GM12872 (cell line): ENCODE data around the gene NONO.

Source experiments
- TF ChIP-seq, protein P1 (sequence below): IDR thresholded peaks from 3 replicates; pipeline ENCODE4 v1.5.1; 2011; ENCODE audit warnings: low read depth, mild to moderate bottlenecking, low read length, moderate library complexity; ENCODE audit not compliant: insufficient read depth

Gene NONO, protein sequence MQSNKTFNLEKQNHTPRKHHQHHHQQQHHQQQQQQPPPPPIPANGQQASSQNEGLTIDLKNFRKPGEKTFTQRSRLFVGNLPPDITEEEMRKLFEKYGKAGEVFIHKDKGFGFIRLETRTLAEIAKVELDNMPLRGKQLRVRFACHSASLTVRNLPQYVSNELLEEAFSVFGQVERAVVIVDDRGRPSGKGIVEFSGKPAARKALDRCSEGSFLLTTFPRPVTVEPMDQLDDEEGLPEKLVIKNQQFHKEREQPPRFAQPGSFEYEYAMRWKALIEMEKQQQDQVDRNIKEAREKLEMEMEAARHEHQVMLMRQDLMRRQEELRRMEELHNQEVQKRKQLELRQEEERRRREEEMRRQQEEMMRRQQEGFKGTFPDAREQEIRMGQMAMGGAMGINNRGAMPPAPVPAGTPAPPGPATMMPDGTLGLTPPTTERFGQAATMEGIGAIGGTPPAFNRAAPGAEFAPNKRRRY

DNA sequence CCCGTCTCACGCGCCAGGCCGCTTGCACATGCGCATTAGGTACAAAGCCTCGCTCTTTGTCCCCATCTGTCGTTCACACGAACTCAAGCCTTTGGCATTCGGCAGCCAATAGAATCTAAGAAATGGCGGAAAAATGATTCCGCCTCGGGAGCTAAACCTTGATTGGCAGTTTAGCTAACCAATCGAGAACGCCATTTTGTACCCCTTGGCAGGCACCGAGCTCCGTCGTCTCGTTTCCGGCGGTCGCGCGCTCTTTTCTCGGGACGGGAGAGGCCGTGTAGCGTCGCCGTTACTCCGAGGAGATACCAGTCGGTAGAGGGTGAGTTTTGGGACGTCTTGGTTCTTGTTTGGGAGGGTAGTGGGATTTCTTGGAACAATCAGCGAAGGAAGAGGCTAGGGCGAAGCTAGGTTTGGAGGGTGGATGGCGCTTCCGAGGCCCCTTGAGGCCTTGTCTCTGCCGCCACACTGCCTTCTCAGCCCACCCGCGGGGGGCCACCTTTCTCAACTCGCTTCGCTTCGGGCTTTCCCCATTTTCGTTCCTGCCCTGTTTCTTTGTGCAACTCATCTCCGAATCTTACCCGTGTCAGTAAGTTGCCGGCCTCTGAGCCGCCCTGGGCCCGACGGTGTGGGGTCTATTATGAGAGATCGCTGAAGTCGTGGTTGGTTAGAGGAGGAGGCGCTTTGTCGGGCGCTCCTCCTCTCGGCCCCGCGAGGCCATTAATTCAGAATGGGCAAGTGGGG lies at the start of gene NONO:
Gene NONO (plus strand): TSS at position 233 of the 741 bp plus-strand sequence. CDS start 7,003 bp downstream, outside the sequence.
- TF ChIP-seq, protein P1, sequence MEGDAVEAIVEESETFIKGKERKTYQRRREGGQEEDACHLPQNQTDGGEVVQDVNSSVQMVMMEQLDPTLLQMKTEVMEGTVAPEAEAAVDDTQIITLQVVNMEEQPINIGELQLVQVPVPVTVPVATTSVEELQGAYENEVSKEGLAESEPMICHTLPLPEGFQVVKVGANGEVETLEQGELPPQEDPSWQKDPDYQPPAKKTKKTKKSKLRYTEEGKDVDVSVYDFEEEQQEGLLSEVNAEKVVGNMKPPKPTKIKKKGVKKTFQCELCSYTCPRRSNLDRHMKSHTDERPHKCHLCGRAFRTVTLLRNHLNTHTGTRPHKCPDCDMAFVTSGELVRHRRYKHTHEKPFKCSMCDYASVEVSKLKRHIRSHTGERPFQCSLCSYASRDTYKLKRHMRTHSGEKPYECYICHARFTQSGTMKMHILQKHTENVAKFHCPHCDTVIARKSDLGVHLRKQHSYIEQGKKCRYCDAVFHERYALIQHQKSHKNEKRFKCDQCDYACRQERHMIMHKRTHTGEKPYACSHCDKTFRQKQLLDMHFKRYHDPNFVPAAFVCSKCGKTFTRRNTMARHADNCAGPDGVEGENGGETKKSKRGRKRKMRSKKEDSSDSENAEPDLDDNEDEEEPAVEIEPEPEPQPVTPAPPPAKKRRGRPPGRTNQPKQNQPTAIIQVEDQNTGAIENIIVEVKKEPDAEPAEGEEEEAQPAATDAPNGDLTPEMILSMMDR = no peak; the same call in 2 of the 3 replicates

GRCh38 chrX:71235482-71235881 lies 48.0 kb upstream of the NONO start:
- TF ChIP-seq, protein P1 = no peak

GRCh38 chrX:71236836-71237235 lies 46.6 kb upstream of the NONO start:
- TF ChIP-seq, protein P1 = no peak

GRCh38 chrX:71239781-71240180 lies 43.7 kb upstream of the NONO start:
- TF ChIP-seq, protein P1 = no peak

GRCh38 chrX:71241301-71241700 lies 42.1 kb upstream of the NONO start:
- TF ChIP-seq, protein P1 = no peak

- TF ChIP-seq, protein P1 = no peak
These were observed 38.9 kb upstream of the NONO start for GRCh38 chrX:71244359-71245128.

DNA sequence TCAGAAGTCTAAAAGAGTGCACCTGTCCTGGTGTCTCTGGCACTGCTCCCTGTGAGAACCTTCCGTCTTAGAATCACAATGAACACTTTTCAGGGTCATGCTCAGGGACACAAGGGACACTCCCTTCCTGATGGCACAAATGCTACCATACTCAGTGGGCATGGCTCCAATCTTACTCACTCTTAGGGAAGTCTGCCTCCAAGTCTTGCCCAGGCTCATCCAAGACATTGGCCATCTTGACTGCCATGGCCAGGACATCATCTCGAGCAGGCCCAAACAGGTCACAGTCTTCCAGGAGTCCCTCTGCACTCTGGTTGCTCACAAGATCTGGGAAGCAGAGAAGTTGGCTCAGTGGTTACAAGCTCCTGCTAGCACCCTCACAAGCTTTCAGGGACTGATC lies 38.3 kb upstream of the NONO start:
- TF ChIP-seq, protein P1 = no peak
